ENCODE results near the gene CFAP65.

Gene CFAP65

DNA sequence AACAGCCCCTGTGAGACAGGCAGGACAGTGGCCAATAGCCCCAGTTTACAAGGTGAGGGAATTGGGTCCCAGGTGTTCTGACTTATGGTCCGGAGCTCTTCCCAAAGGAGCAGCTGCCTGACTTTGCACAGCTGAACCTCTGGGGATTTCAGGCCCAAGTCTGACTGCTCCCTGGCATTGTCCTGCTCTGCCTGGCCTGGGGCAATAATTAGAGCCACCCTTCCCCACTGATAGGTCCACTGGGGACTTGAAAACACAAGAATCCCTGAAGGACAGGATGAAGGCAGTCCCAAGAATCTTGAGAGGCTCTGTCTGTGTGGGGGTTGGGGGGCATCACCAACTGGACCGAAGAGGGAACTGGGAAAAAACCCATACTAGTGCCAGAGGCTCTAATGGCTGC, 52.7 kb downstream of the CFAP65 start:
- DNase-seq = no peak

- no peak for DNase-seq
Observed at GRCh38 chr2:218988164-218988563, 53.2 kb downstream of the CFAP65 start.

GRCh38 chr2:218986148-218986761, 55.1 kb downstream of the CFAP65 start:
- no peak for DNase-seq

- peak; percentile 77 for DNase-seq
Observed at GRCh38 chr2:218985325-218986091, 55.8 kb downstream of the CFAP65 start.

- DNase-seq = no peak
Observed at GRCh38 chr2:218985021-218985324, 56.3 kb downstream of the CFAP65 start, which contains the start of gene FEV. TSS of gene FEV (minus strand) at chr2:218985184. CDS start at chr2:218985075, 109 bp downstream.

- DNase-seq = peak; percentile 54
Observed at GRCh38 chr2:218984239-218985020, 56.9 kb downstream of the CFAP65 start.

DNA sequence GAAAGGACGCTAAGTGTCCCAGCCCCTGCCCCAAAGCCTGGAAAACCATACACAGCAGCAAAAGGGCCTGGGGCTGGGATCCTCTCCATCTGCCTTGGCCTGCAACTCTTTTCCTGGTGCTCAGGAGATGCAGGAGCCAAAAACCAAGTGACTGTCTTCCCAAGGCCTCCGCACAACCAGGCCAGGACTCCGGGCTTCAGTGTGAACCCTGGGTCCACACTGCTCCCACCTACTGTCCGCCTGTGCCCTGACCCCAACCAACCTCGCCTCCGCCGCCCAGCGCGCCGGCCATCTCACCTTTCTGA, 57.4 kb downstream of the CFAP65 start:
- DNase-seq = no peak

DNA sequence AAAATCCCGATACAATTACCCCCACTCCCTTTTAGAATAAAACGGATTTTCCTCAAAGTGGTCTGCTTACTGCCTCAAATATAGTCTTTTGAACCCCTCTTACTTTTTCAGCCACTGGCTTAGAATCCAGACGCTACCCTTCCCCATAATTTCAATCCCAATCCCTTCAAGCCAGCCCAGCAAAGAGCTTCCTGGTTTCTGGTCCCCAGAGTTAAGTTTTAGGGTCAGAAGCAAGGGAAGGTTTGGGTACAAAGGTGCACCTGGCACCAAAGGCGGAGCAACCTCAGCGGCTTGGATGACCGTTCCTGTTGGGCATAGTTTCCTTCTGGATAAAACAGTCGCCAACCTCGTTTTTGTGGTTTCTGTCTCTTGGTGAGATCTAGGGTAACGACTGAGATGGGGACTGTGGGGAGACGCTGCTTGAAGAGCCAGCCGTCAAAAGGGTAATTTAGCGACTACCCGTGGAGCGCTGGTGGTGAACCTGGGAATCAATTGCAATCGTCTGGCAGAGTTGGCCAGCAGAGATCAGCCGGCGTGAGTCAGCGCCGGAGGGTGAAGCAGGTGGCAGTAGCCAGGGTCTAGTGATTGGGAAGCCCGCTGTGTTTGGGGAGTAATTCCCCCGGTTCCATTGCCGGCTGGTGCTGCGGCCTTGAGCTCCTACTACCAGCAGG, 57.9 kb downstream of the CFAP65 start:
- no peak for DNase-seq

DNA sequence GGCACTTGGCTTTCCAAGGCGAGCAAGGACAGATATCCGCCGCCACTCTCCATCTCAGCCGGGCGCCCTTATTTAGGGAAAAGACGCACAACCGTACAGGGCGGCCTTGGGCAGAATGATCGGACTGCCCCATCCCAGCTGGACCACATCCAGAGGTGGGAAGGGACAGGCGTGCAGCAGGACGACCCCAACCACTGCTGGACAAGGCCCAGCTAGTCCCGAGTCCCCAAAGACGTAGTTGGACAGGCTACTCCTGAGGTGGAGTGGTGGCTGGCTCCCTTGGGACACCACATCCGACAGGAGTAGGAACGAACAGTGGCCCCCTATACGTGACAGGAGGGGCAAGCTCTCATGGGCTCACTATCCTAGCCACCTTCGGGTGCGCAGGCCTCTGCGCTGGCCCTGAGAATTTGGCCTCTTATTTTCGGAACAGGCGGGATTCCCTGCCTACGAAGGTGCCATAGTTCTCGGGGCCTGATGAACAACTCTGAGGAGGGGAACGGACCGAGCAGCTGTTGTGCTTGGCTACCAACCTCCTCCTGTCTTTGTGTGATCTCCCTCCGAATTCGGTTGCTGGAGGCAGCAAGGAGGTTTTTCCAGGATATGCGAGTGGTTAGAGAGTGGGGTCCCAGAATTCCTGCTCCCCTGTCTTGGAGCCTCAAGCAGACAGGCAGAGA, 58.6 kb downstream of the CFAP65 start:
- no peak for DNase-seq

DNA sequence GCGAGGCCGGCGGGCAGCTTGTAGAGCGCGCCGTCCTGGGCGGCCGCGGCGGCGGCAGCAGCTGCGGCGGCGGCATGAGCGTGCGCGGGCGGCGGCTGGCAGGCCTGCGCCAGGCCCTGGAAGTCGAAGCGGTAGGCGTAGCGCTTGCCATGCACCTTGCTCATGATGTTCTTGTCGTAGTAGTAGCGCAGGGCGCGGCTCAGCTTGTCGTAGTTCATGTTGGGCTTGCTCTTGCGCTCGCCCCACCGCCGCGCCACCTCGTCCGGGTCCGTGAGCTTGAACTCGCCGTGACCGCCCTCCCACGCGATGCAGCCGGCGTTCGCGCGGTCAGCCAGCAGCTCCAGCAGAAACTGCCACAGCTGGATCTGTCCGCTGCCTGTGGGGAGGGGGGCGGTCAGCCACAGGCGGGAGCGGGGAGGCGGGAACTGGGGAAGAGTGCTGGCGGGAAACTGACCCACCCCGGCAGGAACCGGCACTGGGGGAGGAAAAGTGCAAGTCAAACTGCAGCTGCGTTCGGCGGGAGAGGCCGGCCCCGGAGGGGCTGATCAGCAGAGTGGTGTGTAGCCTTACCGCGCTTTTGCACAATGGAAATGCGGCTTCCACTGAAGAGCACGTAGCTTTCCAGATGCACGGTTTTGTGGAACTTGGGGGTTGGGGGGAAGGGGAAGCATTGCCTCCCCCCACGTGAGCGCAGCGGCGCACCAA, 59.3 kb downstream of the CFAP65 start:
- DNase-seq = no peak

- DNase-seq = no peak
Observed at GRCh38 chr2:218981390-218981880, 59.9 kb downstream of the CFAP65 start.

GRCh38 chr2:218980735-218981389, 60.5 kb downstream of the CFAP65 start:
- peak; percentile 18 for DNase-seq

- peak; percentile 92 for DNase-seq
Observed at GRCh38 chr2:218979846-218980734, 61.2 kb downstream of the CFAP65 start.

DNA sequence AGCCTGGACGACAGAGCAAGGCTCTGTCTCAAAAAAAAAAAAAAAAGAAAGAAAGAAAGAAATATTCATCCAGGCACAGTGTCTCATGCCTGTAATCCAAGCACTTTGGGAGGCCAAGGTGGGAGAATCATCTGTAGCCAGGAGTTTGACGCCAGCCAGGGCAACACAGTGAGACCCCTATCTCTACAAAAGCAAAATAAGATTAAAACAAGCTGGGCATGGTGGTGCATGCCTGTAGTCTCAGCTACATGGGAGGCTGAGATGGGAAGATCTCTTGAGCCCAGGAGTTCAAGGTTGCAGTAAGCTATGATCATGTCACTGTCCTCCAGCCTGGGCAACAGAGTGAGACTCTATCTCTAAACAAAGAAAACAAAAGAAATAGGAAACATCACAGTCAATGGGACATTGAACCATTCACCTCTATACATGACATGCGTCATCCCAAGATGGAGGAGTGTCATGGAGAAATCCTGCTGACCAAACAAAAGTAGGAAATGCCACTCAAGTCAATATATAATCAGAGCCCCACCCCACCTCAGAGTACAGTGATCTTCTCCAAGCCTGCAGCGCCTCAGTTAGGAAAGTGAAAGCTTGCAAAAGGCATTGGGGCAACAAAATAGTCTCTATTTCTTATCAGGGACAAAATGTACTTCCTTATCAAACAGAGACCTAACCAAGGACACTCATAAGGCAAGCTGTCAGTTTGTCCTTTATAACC, 66.1 kb downstream of the CFAP65 start:
- peak; percentile 80 for DNase-seq

- DNase-seq = no peak
Observed at GRCh38 chr2:218970894-218971293, 70.4 kb downstream of the CFAP65 start.

DNA sequence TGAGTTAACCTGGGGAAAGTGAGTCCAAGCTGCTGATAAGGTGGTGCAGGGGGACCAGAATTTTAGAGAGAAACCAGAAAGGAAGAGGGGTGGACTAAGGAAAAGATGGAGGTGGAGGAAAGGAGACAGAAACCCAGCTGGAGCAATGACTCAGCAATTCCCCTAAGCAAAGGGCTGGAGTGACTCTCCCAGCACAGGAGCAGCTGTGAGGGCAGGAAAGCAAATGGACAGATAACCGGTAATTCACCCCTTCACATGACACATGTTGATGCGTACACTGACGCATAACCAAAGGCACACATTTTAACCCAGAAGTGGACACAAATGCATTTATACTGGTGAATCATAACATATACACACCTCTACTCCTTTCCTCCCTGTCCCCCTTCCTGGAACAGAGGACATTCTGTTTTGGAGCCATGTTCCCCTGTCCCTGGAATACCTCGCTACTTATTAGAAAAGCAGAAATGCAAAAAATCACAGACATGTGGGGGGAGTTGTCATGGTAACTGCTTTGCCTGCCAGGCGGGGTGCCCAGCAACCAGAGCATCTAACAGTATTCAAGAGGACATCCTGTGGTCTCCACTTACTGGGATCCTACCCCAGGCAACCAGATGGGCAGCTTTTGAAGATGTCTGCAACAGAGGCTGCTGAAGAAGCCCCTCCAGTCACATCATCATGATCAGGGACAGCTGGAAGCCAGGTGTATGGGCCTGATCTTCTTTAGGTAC, 77.1 kb downstream of the CFAP65 start:
- DNase-seq = peak; percentile 14

DNA sequence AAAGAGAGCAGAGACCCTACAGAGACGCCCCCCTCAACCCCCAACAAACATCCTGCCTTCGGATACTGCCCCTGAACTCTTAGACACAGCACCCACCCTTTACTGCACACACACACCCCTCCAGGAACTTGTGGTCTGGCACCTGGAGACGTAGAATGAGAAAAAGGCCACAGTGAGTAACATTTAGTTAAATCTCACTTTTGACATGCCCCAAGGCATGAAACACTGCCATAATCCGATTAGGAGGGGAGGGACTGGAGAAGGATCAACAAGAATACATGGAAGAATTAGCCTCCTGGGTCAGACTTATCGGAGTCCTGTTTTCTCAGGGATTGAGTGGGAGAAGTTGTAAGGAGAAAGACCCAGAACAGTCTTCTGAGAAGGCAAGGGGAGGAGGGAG, 77.7 kb downstream of the CFAP65 start:
- DNase-seq = no peak

GRCh38 chr2:218962859-218963492, 78.3 kb downstream of the CFAP65 start:
- peak; percentile 66 for DNase-seq

Data from OCI-M1 (cell line).